ENCODE data around the gene TSPAN6. TPM values are rescaled to one million over a fixed set of nuclear protein-coding genes. Genes with fewer than 3 reads are reported as not detected.

The TSPAN6 gene
- total and polyA plus RNA-seq, 9 of the 15 experiments (the other 6 are each of a cell fraction or from before 2014, with no cell fraction given) = 0.04 to 0.68 (median 0.11) TPM; not detected in 6

DNA sequence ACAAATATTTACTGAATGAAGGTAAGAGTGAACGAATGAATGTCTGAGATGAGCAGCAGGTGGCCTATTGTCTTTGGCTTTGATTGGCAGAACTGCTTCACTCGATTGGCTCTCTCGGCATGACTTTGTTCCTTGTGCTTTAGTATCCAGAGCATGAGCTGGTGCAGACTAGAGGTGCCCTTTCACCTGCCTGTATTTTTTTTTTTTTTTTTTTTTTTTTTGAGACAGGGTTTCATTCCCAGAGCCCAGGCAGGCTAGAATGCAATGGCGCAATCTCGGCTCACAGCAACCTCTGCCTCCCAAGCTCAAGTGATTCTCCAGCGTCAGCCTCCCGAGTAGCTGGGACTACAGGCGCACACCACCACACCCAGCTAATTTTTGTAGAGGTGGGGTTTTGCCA lies 46.3 kb upstream of the TSPAN6 start:
- ChIA-PET POLR2A (no interaction called here), CTCF (ENCODE audit: low intra/inter-chr PET ratio) (no interaction called here)
- no peak for DNase-seq (ENCODE audit: extremely low read depth in 1 of 4, low spot score in 3 of 4)
- Histone ChIP-seq H3K27ac (ENCODE audit: extremely low read depth, low read depth, low read length) (no peak overlapping the region), H3K36me3 (ENCODE audit: control insufficient read depth, insufficient read depth, low read length) (no peaks in the 10 kb centered on the region), H3K9me3 (replicated peaks; ENCODE audit: control insufficient read depth, insufficient read depth, low read depth, low read length) (no peaks in the 10 kb centered on the region), H3K27me3 (ENCODE audit: control insufficient read depth in 2 of 2, insufficient read depth in 2 of 2, low read length in 2 of 2) (no peaks in the 10 kb centered on the region), H3K4me2 (ENCODE audit: insufficient read depth, low read length) (no peak overlapping the region), H3K4me1 (replicated peaks in 1 of 2; ENCODE audit: control insufficient read depth in 2 of 2, insufficient read depth in 2 of 2, low read length in 2 of 2) (no peaks in the 10 kb centered on the region), H3K4me3 (no peak overlapping the region), H3K9me1 (ENCODE audit: control insufficient read depth, insufficient read depth, low read length) (no peaks in the 10 kb centered on the region), H2AFZ (ENCODE audit: low read depth, low read length) (no peak overlapping the region), H3K9ac (ENCODE audit: insufficient read depth in 1 of 2, low read depth in 2 of 2, low read length in 2 of 2) (no peak overlapping the region), H3K79me2 (ENCODE audit: control insufficient read depth, insufficient read depth, low read length) (no peaks in the 10 kb centered on the region), H4K20me1 (replicated peaks; ENCODE audit: control insufficient read depth, insufficient read depth, low read length) (no peaks in the 10 kb centered on the region)
- TF ChIP-seq RHOXF2B (CRISPR knock-in tag; conservative IDR thresholded peaks at IDR 0.05) = no peak
- no peak for TF ChIP-seq POLR2G (IDR thresholded peaks at IDR 0.05; ENCODE audit: low read depth, low read length)
- no peak for TF ChIP-seq POLR2A (conservative IDR thresholded peaks at IDR 0.05)
- TF ChIP-seq XRCC3 (IDR thresholded peaks at IDR 0.05) = no peak
- TF ChIP-seq, protein P1, sequence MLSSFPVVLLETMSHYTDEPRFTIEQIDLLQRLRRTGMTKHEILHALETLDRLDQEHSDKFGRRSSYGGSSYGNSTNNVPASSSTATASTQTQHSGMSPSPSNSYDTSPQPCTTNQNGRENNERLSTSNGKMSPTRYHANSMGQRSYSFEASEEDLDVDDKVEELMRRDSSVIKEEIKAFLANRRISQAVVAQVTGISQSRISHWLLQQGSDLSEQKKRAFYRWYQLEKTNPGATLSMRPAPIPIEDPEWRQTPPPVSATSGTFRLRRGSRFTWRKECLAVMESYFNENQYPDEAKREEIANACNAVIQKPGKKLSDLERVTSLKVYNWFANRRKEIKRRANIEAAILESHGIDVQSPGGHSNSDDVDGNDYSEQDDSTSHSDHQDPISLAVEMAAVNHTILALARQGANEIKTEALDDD (IDR thresholded peaks at IDR 0.05) = no peak
- no peak for TF ChIP-seq E2F3 (CRISPR knock-in tag; IDR thresholded peaks at IDR 0.05)
- TF ChIP-seq, protein P2, sequence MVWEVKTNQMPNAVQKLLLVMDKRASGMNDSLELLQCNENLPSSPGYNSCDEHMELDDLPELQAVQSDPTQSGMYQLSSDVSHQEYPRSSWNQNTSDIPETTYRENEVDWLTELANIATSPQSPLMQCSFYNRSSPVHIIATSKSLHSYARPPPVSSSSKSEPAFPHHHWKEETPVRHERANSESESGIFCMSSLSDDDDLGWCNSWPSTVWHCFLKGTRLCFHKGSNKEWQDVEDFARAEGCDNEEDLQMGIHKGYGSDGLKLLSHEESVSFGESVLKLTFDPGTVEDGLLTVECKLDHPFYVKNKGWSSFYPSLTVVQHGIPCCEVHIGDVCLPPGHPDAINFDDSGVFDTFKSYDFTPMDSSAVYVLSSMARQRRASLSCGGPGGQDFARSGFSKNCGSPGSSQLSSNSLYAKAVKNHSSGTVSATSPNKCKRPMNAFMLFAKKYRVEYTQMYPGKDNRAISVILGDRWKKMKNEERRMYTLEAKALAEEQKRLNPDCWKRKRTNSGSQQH (CRISPR knock-in tag; IDR thresholded peaks at IDR 0.05) = no peak
- no peak for TF ChIP-seq SIX5 (IDR thresholded peaks at IDR 0.05; ENCODE audit: borderline replicate concordance in 1 of 2, insufficient read depth in 1 of 2, low read depth in 1 of 2, low read length in 2 of 2)
- TF ChIP-seq EP300 (IDR thresholded peaks at IDR 0.05; ENCODE audit: low read length) = no peak
- TF ChIP-seq XRCC4 (IDR thresholded peaks at IDR 0.05; ENCODE audit: extremely low read depth, insufficient read depth, insufficient read length) = no peak
- no peak for TF ChIP-seq ELF1 (tag; IDR thresholded peaks at IDR 0.05)
- ATAC-seq = no peak
- 29% methylated on average over 7 of the region's 8 CpGs for WGBS (ENCODE audit: insufficient coverage, low coverage, missing lambda C conversion rate)
- intact Hi-C loops (cut with micrococcal nuclease) (loop anchor here (10.0 kb wide), 1 partner anchor 602 kb away; no protein-coding TSS in a partner anchor), in situ Hi-C loops (cut with MboI) (loop anchor here (25.0 kb wide), 1 partner anchor 504 kb away; no protein-coding TSS in a partner anchor)
- BruUV-seq (replicated peaks) = no TSS peak
- FAIRE-seq = no peak
